Gastrocnemius medialis (tissue), 4 donors: Measurements from ENCODE around the gene TMEM196.

Experiments used
- CTCF ChIP-seq, 5 experiments: fragments of 450-650 bp in 3 of 5; fragments of 200-600 bp in 2 of 5; sonication (generic) in 2 of 5; IDR thresholded peaks in 4 of 5; conservative IDR thresholded peaks in 1 of 5; 1 replicate in 4 of 5; 2 replicates in 1 of 5; pipeline ENCODE4 v1.5.1; 2016 to 2019; ENCODE audit warnings: antibody characterized with exemption in 5 of 5, mild to moderate bottlenecking in 3 of 5, moderate library complexity in 3 of 5
- POLR2A ChIP-seq, 2 donors: fragments of 450-650 bp; IDR thresholded peaks; one replicate each; pipeline ENCODE4 v1.6.1; 2017; ENCODE audit warnings: antibody characterized with exemption in 2 of 2, mild to moderate bottlenecking in 2 of 2, moderate library complexity in 2 of 2

GRCh38 chr7:19754521-19755116 is 18.8 kb downstream of the TMEM196 start:
- TF ChIP-seq CTCF (IDR thresholded peaks at IDR 0.05 in 4 of 5, conservative IDR thresholded peaks at IDR 0.05 in 1 of 5) (peak in 3 of 5 experiments; percentile 12 to 56 (median 55)), POLR2A (IDR thresholded peaks at IDR 0.05) (no peak)
